Activated T-cell treated with anti-CD3 and anti-CD28 coated beads, Interleukin-2, amount 50 U/mL, for 48 hours (primary cell): ENCODE results near the gene ACOT13.
"Not testable (repeated sequence)": the region's sequence is repeated elsewhere in the genome, so short reads cannot be mapped to it uniquely, and the experiment has no call there.

Experiments used
- DNase-seq, 2 experiments: peaks; one replicate each; pipeline ENCODE4 v3.0.0-alpha.2; 2020

The ACOT13 gene

GRCh38 chr6:24734166-24734565 lies 67.3 kb downstream of the ACOT13 start:
- DNase-seq: no peak

DNA sequence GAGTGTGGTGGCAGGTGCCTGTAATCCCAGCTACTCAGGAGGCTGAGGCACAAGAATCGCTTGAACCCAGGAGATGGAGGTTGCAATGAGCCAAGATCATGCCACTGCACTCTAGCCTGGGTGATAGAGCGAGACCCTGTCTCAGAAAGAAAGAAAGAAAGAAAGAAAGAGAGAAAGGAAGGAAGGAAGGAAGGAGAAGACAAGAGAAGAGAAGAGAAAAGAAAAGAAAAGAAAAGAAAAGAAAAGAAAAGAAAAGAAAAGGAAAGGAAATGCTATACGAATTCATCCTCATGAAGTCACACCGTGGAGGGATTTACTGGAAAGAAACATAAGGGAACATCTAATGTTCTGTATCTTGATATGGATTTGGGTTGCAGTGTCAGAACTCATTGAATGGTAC lies 67.8 kb downstream of the ACOT13 start:
- not testable (repeated sequence) for DNase-seq

DNA sequence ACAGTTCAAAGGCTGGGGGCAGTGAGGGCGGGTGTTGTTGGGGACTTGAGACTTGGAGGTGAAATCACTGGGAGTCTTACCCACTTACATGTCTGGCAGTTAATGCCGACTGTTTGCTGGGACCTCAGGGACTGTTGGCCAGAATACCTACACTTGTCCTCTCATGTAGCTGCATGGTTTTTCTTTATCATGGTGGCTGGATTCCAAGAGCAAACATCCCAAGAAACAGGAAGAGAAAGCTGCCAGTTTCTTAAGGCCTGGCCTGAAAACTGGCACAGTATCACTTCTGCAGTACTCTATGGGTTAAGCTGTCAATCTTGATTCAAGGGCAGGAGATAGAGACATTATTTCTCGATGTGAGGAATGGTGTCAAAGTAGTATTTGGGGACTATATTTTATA lies 71.9 kb downstream of the ACOT13 start:
- DNase-seq: no peak

GRCh38 chr6:24740861-24741260 lies 74.0 kb downstream of the ACOT13 start:
- DNase-seq: no peak

DNA sequence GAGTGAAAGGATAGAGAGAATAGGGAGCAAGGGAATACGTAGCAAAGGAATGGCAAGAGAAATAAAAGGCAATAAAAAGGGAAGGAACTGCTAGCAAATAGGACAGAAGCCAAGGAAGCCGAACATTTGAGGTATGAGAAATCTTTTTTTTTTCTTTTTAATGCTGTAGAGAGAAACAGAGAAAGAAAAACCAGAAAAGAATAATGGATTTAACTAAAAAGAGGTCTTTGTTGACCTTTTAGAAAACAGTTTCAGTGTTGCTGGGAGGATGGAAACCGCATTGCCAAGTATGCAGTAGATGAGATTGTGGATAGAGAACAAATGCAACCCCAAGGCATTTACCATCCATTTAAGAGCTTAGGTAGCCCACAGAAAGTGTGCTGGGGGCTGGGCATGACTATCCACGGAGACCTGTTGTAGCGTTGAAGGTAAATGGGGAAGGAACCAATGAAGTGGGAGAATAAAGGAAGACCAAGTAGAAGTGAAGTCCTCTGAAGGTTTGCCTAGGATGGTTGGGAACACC lies 75.4 kb downstream of the ACOT13 start:
- no peak for DNase-seq

DNA sequence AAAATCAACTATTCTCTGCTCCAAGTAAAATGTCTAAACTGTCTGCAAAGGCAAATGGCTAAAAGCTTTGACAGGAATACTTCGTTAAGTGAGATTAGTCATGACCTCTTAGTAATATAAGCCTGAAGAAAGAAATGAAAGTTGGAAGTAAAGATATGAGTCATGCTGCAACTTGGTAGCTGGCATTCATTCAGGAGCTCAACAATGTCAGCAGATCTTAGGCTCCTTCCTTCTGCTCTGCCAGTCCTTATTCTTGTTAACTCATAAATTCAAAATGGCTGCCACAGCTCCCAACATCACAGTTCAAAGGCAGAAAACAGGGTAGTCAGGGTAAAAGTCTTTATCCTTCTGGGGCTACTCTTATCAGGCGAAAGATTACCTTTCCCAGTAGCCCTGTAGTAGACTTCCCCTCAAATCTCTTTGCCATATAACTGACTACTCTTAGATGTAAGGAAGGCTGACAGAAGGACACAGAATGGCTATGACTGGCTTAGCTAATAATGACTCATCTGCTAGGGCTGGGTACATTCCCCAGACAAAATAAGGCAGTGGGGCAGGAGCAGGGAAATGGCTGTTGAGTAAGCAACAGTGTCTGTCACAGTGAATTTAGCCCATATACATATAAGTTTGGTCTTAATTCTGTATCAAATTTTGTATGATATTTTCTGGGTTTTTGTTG lies 76.5 kb downstream of the ACOT13 start:
- DNase-seq: peak; percentile 44

DNA sequence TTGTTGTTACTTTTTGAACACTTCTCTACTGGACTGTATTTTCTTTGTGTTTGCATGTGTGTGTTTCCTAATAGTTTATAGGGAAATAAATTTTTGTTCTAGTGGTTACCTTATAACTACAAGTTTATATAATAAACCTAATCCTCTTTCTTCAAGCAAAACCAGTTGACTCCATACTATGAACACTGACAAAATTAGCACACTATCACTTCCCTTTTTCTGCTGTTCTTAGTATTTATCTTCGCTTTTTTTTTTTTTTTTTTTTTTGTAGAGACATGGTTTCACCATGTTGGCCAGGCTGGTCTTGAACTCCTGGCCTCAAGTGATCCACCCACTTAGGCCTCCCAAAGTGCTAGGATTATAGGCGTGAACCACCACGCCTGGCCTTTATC lies 77.1 kb downstream of the ACOT13 start:
- no peak for DNase-seq

DNA sequence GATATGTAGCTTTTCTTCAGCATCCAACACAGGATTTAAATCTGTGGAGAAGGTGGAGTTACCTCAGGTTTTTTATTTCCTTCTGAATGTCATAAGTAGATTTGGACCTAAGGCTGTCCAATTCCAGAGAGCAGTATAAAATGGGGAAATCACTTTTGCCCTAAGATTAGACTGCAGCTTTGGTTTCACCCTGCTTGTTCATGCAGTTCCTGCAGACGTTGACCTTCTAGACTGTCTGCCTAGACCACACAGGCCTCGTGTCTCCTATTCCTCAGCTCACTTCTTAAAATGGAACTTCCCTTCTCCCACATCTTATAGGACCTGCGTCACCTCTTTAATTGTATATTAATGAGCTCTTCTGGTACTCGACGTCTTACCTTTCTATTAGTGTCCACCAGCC lies 78.0 kb downstream of the ACOT13 start:
- no peak for DNase-seq

- no peak for DNase-seq
Measured at GRCh38 chr6:24749297-24749696, 82.4 kb downstream of the ACOT13 start.

- not testable (repeated sequence) for DNase-seq
Measured at GRCh38 chr6:24750878-24751277, 84.0 kb downstream of the ACOT13 start.

DNA sequence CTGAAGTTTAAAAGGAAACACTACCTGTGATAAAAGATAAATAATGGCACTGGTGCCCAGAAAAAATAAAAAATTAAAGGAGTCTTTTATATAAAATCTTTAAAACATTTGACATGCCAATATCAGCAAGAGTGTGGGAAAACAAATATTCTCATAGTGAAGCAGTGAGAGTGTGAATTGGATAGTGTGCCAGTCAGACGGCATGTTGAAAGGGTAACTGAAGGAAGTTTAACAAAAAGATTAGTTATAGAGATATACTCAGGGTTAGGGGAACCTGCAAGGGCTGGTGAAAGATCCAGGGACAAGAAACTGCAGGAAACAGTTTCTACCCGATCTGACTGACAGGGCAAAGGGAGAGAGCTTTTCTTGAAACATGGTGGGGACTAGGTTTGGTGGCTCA lies 85.6 kb downstream of the ACOT13 start:
- no peak for DNase-seq

DNA sequence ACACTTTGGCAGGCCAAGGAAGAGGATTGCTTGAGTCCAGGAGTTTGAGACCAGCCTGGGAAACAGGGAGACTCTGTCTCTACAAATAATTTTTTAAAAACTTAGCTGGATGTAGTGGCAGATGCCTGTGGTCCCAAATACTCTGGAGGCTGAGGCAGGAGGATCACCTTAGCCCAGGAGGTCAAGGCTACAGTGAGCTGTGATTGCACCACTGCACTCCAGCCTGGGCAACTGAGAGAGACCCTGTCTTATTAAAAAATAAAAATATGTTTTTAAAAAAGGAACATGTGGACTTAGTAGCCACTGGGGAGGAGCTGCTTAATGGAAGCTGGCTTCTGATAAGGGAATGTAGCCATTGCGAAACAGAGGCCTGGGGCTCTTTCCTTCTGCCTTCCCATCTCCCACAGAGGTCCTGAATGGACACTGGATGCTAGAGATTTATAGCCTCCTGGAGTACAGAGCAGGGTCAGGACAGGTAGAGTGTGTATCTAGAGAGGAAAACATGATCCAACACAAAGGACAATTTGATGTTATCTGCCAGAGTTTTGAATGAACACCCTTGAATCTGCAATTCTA lies 86.1 kb downstream of the ACOT13 start:
- no peak for DNase-seq

- no peak for DNase-seq
Measured at GRCh38 chr6:24753545-24753944, 86.7 kb downstream of the ACOT13 start.

GRCh38 chr6:24754378-24754777 lies 87.5 kb downstream of the ACOT13 start:
- not testable (repeated sequence) for DNase-seq
